Nasal cavity respiratory epithelium epithelial cell of viscerocranial mucosa (primary cell): ENCODE results near the gene TCEANC. TPM values are rescaled to one million over a fixed set of nuclear protein-coding genes. Genes with fewer than 3 reads are reported as not detected.

ENCODE experiments used
- total RNA-seq: library from RNA; depleted of rRNA; stranded (reverse); fragments of >200 nt; gene quantifications from 2 replicates; pipeline ENCODE4 v1.2.3, GENCODE V29; 2014

The TCEANC gene, protein sequence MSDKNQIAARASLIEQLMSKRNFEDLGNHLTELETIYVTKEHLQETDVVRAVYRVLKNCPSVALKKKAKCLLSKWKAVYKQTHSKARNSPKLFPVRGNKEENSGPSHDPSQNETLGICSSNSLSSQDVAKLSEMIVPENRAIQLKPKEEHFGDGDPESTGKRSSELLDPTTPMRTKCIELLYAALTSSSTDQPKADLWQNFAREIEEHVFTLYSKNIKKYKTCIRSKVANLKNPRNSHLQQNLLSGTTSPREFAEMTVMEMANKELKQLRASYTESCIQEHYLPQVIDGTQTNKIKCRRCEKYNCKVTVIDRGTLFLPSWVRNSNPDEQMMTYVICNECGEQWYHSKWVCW
- total RNA-seq = 2.4 and 2.8 TPM in 2 replicates

GRCh38 chrX:13652850-13653693, at the start of gene TCEANC:
Gene TCEANC, plus strand, starts transcription at chrX:13653141. Its CDS starts 9,368 bp downstream, at chrX:13662509.

GRCh38 chrX:13688958-13689740, 36.2 kb downstream of the TCEANC start, which contains the start of gene RAB9A:
Gene RAB9A, plus strand, starts transcription at chrX:13689128. Its CDS starts 19,619 bp downstream, at chrX:13708747.

Other genes with a start within 250 kb of the TCEANC start
- gene EGFL6, start 83.5 kb upstream of the TCEANC start, total RNA-seq = under 0.01 and 1.00 TPM in 2 replicates
- 48.8 and 54.3 TPM in 2 replicates for gene RAB9A, start 36.0 kb downstream of the TCEANC start, total RNA-seq
- 13.7 and 28.5 TPM in 2 replicates for gene TRAPPC2, start 81.5 kb downstream of the TCEANC start, total RNA-seq
- 14.7 and 28.1 TPM in 2 replicates for gene OFD1, start 81.6 kb downstream of the TCEANC start, total RNA-seq
- gene GPM6B, start 164.0 kb downstream of the TCEANC start, total RNA-seq = 0.34 and 0.36 TPM in 2 replicates